Keratinocyte (primary cell): Measurements from ENCODE around the gene CACNA2D1. TPM values are rescaled to one million over a fixed set of nuclear protein-coding genes. Genes with fewer than 3 reads are reported as not detected.

ENCODE experiments used
- DNase-seq: peaks from one replicate; pipeline ENCODE4 v3.0.0-alpha.2; 2011; ENCODE audit warnings: low read depth, missing footprints, low spot score
- FAIRE-seq: peaks from 2 replicates; lab custom pipeline; 2011; peaks lifted over from hg19 to GRCh38; lab: Jason Lieb, UNC
- H2AFZ ChIP-seq: 2 replicates; pipeline ENCODE4 v1.6.0; 2012; ENCODE audit warnings: low read length, control low read depth, inconsistent platforms; ENCODE audit not compliant: control insufficient read depth
- H3K27ac ChIP-seq: 2 replicates; pipeline ENCODE4 v1.5.1; 2011; ENCODE audit warnings: low read length; ENCODE audit not compliant: control insufficient read depth, insufficient read depth
- H3K27me3 ChIP-seq: 3 replicates; pipeline ENCODE4 v1.6.0; 2011; ENCODE audit warnings: low read length; ENCODE audit not compliant: control insufficient read depth, insufficient read depth; ENCODE audit errors: extremely low read depth
- H3K36me3 ChIP-seq, 2 experiments: 2 replicates in 1 of 2; 3 replicates in 1 of 2; pipeline ENCODE4 v1.5.1; 2011; ENCODE audit warnings: low read length in 2 of 2, mild to moderate bottlenecking in 1 of 2; ENCODE audit not compliant: control insufficient read depth in 2 of 2, insufficient read depth in 2 of 2; ENCODE audit errors: extremely low read depth in 1 of 2
- H3K4me1 ChIP-seq: 3 replicates; pipeline ENCODE4 v1.5.1; 2011; ENCODE audit warnings: low read length; ENCODE audit not compliant: control insufficient read depth, insufficient read depth; ENCODE audit errors: extremely low read depth
- H3K4me2 ChIP-seq: 3 replicates; pipeline ENCODE4 v1.6.0; 2011; ENCODE audit warnings: low read depth, low read length; ENCODE audit not compliant: control insufficient read depth, insufficient read depth; ENCODE audit errors: extremely low read depth
- H3K4me3 ChIP-seq, 3 experiments: fragments of 200-600 bp in 1 of 3; sonication (generic) in 1 of 3; 2 replicates in 2 of 3; 3 replicates in 1 of 3; pipeline ENCODE4 v1.5.1; 2011 to 2016; ENCODE audit warnings: low read length in 3 of 3, mild to moderate bottlenecking in 3 of 3, control low read depth in 2 of 3, inconsistent platforms in 1 of 3, low read depth in 1 of 3, mixed read lengths in 1 of 3, mixed run types in 1 of 3, moderate library complexity in 1 of 3; ENCODE audit not compliant: control insufficient read depth in 2 of 3, insufficient read depth in 2 of 3; ENCODE audit errors: extremely low read depth in 1 of 3
- H3K79me2 ChIP-seq: 2 replicates; pipeline ENCODE4 v1.6.0; 2012; ENCODE audit warnings: low read length; ENCODE audit not compliant: control insufficient read depth, insufficient read depth
- H3K9ac ChIP-seq: 3 replicates; pipeline ENCODE4 v1.6.0; 2011; ENCODE audit warnings: low read length; ENCODE audit not compliant: control insufficient read depth, insufficient read depth; ENCODE audit errors: extremely low read depth
- H3K9me1 ChIP-seq: 3 replicates; pipeline ENCODE4 v1.6.0; 2011; ENCODE audit warnings: low read length; ENCODE audit not compliant: control insufficient read depth, insufficient read depth; ENCODE audit errors: extremely low read depth
- H3K9me3 ChIP-seq: 2 replicates; pipeline ENCODE4 v1.5.1; 2012; ENCODE audit warnings: low read depth, low read length; ENCODE audit not compliant: control insufficient read depth
- H4K20me1 ChIP-seq: 3 replicates; pipeline ENCODE4 v1.6.0; 2011; ENCODE audit warnings: low read length; ENCODE audit not compliant: control insufficient read depth, insufficient read depth; ENCODE audit errors: extremely low read depth
- EZH2 ChIP-seq: IDR thresholded peaks from one replicate; pipeline ENCODE4 v1.6.1; 2012; ENCODE audit warnings: inconsistent platforms, mild to moderate bottlenecking, low read length, moderate library complexity
- dilution Hi-C: fragments of 300-500 bp; cut with MboI; formaldehyde crosslinking; loops from one replicate; pipeline ENCODE4 v1.7.0; 2020; ENCODE audit warnings: low sequenced_read_pairs; ENCODE audit not compliant: extremely low pct_ligation_motif_present
- polyA plus RNA-seq, 5 experiments: library from polyadenylated mRNA; depleted of rRNA in 3 of 5; stranded (reverse) in 3 of 5; stranded (forward) in 1 of 5; unstranded in 1 of 5; fragments of >200 nt; gene quantifications; 1 replicate in 1 of 5; 2 replicates in 3 of 5; 3 replicates in 1 of 5; pipeline versions ENCODE4 v1.2.1 to v1.2.3, GENCODE V29; 2011 to 2012; ENCODE audit warnings: missing spikeins in 2 of 5, low read depth in 1 of 5, low replicate concordance in 1 of 5
- TF ChIP-seq, protein P1 (sequence below), 3 experiments: IDR thresholded peaks in 1 of 3; conservative IDR thresholded peaks in 1 of 3; optimal IDR thresholded peaks in 1 of 3; 2 replicates in 2 of 3; 3 replicates in 1 of 3; pipeline versions ENCODE3 to v1.5.1; 2011; ENCODE audit warnings: low read length in 3 of 3, mild to moderate bottlenecking in 3 of 3, moderate library complexity in 2 of 3, control low read depth in 1 of 3, inconsistent platforms in 1 of 3; ENCODE audit not compliant: insufficient read depth in 2 of 3; ENCODE audit errors: extremely low read depth in 1 of 3

The CACNA2D1 gene
- polyA plus RNA-seq, 1 donor (not counting 4 experiments of a cell fraction or from before 2014, with no cell fraction given): 1.8 TPM

DNA sequence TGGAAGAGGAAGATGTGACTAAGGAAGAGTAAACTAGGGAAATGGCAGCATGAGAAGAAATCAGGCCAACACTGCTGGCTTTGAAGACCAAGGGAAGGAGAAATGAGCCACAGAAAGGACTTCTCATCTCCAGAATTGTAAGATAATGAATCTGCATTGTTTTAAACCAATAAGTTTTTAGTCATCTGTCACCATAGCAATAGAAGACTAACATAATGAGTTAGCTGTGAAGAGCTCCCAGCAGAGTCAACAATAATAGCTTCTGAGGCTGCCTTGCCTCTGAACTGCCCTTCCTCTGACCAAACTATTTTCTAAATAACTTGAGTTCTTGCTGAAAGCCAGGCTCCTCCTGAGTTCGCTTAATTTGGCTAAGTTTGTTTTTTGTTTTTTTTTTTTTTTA is 103.6 kb downstream of the CACNA2D1 start:
- H3K9me1 ChIP-seq: no peaks in the 10 kb centered on the region
- no peak overlapping the region for H3K9ac ChIP-seq
- no peaks in the 10 kb centered on the region for H4K20me1 ChIP-seq
- H3K27ac ChIP-seq: no peak overlapping the region
- no peaks in the 10 kb centered on the region for H3K9me3 ChIP-seq
- H3K4me1 ChIP-seq: no peaks in the 10 kb centered on the region
- H3K36me3 ChIP-seq: no peaks in the 10 kb centered on the region
- H2AFZ ChIP-seq: no peak overlapping the region
- DNase-seq (no peak), FAIRE-seq (no peak)
- no peak overlapping the region for H3K4me3 ChIP-seq
- no peaks in the 10 kb centered on the region for H3K27me3 ChIP-seq
- dilution Hi-C loops: no loop called here
- H3K4me2 ChIP-seq: no peak overlapping the region
- no peaks in the 10 kb centered on the region for H3K79me2 ChIP-seq
- no peak for TF ChIP-seq EZH2
- TF ChIP-seq, protein P1, sequence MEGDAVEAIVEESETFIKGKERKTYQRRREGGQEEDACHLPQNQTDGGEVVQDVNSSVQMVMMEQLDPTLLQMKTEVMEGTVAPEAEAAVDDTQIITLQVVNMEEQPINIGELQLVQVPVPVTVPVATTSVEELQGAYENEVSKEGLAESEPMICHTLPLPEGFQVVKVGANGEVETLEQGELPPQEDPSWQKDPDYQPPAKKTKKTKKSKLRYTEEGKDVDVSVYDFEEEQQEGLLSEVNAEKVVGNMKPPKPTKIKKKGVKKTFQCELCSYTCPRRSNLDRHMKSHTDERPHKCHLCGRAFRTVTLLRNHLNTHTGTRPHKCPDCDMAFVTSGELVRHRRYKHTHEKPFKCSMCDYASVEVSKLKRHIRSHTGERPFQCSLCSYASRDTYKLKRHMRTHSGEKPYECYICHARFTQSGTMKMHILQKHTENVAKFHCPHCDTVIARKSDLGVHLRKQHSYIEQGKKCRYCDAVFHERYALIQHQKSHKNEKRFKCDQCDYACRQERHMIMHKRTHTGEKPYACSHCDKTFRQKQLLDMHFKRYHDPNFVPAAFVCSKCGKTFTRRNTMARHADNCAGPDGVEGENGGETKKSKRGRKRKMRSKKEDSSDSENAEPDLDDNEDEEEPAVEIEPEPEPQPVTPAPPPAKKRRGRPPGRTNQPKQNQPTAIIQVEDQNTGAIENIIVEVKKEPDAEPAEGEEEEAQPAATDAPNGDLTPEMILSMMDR (optimal IDR thresholded peaks at IDR 0.05 in 1 of 3, IDR thresholded peaks at IDR 0.05 in 1 of 3, conservative IDR thresholded peaks at IDR 0.05 in 1 of 3; ENCODE audit: extremely low read depth in 1 of 3, insufficient read depth in 2 of 3, low read length in 3 of 3): no peak

DNA sequence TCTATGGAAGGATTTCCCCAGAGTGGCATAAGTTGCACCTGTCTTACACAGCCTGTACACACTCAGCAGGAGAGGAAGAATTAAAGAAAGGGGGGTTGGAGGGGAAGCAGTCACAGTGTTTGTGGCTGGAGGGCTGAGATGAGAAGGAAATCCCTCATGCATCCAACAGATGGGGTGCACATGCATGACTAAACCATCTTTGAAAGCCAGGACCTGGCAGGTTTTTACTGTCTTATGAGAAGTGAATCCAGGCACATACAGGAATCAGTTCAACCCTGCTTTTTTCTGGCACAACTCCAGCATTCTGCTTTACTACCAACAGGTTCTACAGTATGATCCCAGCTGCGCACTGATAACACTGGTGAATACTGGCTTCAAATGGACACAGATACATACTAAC is 107.7 kb downstream of the CACNA2D1 start:
- H2AFZ ChIP-seq: no peak overlapping the region
- H3K4me2 ChIP-seq: no peak overlapping the region
- no peaks in the 10 kb centered on the region for H3K36me3 ChIP-seq
- no peaks in the 10 kb centered on the region for H3K27me3 ChIP-seq
- H3K4me1 ChIP-seq: no peaks in the 10 kb centered on the region
- no peaks in the 10 kb centered on the region for H4K20me1 ChIP-seq
- no peak overlapping the region for H3K27ac ChIP-seq
- H3K9ac ChIP-seq: no peak overlapping the region
- no peaks in the 10 kb centered on the region for H3K9me1 ChIP-seq
- no peak overlapping the region for H3K4me3 ChIP-seq
- H3K9me3 ChIP-seq: no peaks in the 10 kb centered on the region
- FAIRE-seq (no peak), DNase-seq (no peak)
- TF ChIP-seq, protein P1 (optimal IDR thresholded peaks at IDR 0.05 in 1 of 3, IDR thresholded peaks at IDR 0.05 in 1 of 3, conservative IDR thresholded peaks at IDR 0.05 in 1 of 3; ENCODE audit: extremely low read depth in 1 of 3, insufficient read depth in 2 of 3, low read length in 3 of 3): no peak
- no peak for TF ChIP-seq EZH2
- H3K79me2 ChIP-seq: no peaks in the 10 kb centered on the region
- dilution Hi-C loops: no loop called here
